HepG2 (cell line): ENCODE results near the gene FBXO2.

ENCODE experiments used
- PHF20 ChIP-seq: sonication (generic); formaldehyde crosslinking; IDR thresholded peaks from 2 replicates; pipeline ENCODE4 v1.5.0; 2020; ENCODE audit warnings: mild to moderate bottlenecking, missing genetic modification reagents
- TF ChIP-seq, protein P1 (sequence below), 2 experiments: sonication (generic) in 1 of 2; formaldehyde crosslinking in 1 of 2; IDR thresholded peaks; 2 replicates each; pipeline versions ENCODE4 v1.5.1 to v1.6.1; 2011 to 2020; ENCODE audit warnings: borderline replicate concordance in 1 of 2, low read depth in 1 of 2, low read length in 1 of 2, mild to moderate bottlenecking in 1 of 2, missing genetic modification reagents in 1 of 2, moderate library complexity in 1 of 2

DNA sequence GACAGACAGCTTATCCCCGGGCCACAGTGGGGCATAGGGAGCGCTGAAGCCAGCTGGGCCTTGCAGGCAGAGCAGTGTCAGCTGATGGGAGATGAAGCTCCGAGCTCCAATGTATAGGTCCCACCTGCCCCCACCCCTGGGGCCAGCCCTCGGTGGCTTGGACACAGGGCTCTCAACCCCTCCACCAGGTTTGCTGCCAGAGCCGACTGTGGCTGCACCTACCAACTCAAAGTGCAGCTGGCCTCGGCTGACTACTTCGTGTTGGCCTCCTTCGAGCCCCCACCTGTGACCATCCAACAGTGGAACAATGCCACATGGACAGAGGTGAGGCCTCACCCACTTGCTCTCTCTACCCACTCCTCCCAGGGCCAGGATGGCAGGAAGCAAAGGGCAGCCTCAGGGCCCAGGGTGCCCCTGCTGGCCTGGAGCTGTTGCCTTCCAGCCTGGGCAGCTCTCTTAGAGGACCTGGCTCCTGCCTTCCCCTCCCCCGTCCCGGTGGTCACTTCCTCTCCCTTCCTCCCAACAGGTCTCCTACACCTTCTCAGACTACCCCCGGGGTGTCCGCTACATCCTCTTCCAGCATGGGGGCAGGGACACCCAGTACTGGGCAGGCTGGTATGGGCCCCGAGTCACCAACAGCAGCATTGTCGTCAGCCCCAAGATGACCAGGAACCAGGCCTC, 19.0 kb upstream of the FBXO2 start:
- no peak for TF ChIP-seq PHF20 (CRISPR knock-in tag)
- TF ChIP-seq, protein P1, sequence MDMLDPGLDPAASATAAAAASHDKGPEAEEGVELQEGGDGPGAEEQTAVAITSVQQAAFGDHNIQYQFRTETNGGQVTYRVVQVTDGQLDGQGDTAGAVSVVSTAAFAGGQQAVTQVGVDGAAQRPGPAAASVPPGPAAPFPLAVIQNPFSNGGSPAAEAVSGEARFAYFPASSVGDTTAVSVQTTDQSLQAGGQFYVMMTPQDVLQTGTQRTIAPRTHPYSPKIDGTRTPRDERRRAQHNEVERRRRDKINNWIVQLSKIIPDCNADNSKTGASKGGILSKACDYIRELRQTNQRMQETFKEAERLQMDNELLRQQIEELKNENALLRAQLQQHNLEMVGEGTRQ (IDR thresholded peaks at IDR 0.05; ENCODE audit: low read depth, low read length), result no peak
- TF ChIP-seq, protein P1 (CRISPR knock-in tag; IDR thresholded peaks at IDR 0.05; ENCODE audit: borderline replicate concordance), result no peak
